ENCODE results near the gene AOPEP. TPM values are rescaled to one million over a fixed set of nuclear protein-coding genes. Genes with fewer than 3 reads are reported as not detected.

Gene AOPEP
- total RNA-seq, 6 donors from 2014 or later: 55.4 to 410 (median 111) TPM

DNA sequence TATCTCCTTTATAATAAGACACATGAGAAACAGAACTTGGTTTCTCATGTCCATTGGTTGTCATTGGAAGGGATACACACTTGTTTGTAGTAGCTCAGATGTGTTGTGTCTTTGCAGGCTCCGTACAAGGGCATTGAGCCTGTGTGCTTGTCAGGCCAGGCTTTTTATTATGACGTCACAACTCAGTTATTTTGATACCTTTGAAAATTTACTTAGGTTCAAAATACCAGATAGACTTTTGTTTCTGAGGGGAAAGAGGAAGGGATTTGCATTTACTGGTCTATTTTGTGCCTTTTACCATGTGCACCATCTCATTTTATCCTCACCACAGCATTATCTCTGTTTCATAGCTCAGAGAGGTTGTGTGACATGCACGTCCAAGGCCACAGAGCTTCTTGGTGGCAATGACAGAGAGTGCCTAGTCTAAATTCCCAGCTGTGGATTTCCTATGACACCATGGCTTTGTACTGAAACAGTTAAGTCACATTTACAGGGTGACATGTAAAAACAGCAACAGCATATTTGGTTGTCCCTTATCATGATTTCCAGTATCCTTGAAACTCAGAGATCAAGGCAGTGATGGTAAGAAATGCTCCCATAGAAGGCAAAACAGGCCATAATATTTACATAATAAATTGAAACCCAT lies 268.7 kb downstream of the AOPEP start:
- Histone ChIP-seq H3K9me3 (no peaks in the 10 kb centered on the region), H3K27me3 (no peaks in the 10 kb centered on the region), H3K27ac (peak overlapping the region in 3 of 4 donors; percentile 10 to 69 (median 40)), H3K36me3 (no peaks in the 10 kb centered on the region), H3K4me3 (no peak overlapping the region), H3K4me1 (peaks cover 5 to 31% (median 14%) of the 10 kb centered on the region in 4 donors)
- TF ChIP-seq POLR2AphosphoS5 (IDR thresholded peaks at IDR 0.05) (no peak), POLR2A (IDR thresholded peaks at IDR 0.05) (no peak), EP300 (IDR thresholded peaks at IDR 0.05) (no peak)
- TF ChIP-seq, protein P1, sequence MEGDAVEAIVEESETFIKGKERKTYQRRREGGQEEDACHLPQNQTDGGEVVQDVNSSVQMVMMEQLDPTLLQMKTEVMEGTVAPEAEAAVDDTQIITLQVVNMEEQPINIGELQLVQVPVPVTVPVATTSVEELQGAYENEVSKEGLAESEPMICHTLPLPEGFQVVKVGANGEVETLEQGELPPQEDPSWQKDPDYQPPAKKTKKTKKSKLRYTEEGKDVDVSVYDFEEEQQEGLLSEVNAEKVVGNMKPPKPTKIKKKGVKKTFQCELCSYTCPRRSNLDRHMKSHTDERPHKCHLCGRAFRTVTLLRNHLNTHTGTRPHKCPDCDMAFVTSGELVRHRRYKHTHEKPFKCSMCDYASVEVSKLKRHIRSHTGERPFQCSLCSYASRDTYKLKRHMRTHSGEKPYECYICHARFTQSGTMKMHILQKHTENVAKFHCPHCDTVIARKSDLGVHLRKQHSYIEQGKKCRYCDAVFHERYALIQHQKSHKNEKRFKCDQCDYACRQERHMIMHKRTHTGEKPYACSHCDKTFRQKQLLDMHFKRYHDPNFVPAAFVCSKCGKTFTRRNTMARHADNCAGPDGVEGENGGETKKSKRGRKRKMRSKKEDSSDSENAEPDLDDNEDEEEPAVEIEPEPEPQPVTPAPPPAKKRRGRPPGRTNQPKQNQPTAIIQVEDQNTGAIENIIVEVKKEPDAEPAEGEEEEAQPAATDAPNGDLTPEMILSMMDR (IDR thresholded peaks at IDR 0.05): no peak
- no peak for DNase-seq
- WGBS, 2 donors: 84 to 86% methylated on average over 3 of the region's 3 CpGs
- no peak for ATAC-seq (ENCODE audit: low FRiP score in 2 of 2)

- no peak for TF ChIP-seq EP300 (IDR thresholded peaks at IDR 0.05)
- TF ChIP-seq, protein P1 (IDR thresholded peaks at IDR 0.05): no peak
- no peak for TF ChIP-seq POLR2AphosphoS5 (IDR thresholded peaks at IDR 0.05)
- TF ChIP-seq POLR2A (IDR thresholded peaks at IDR 0.05): no peak
- ATAC-seq (ENCODE audit: low FRiP score in 2 of 2) (no peak), DNase-seq (no peak)
- 84 to 88% methylated on average over 1 of the region's 1 CpG for WGBS, 2 donors
- Histone ChIP-seq H3K36me3 (no peaks in the 10 kb centered on the region), H3K27me3 (no peaks in the 10 kb centered on the region), H3K4me1 (peaks cover 5 to 31% (median 15%) of the 10 kb centered on the region in 4 donors), H3K4me3 (no peak overlapping the region), H3K27ac (peak overlapping the region in 3 of 4 donors; percentile 40 to 69 (median 44)), H3K9me3 (no peaks in the 10 kb centered on the region)
Observed at GRCh38 chr9:94996641-94997040, 270.1 kb downstream of the AOPEP start.

DNA sequence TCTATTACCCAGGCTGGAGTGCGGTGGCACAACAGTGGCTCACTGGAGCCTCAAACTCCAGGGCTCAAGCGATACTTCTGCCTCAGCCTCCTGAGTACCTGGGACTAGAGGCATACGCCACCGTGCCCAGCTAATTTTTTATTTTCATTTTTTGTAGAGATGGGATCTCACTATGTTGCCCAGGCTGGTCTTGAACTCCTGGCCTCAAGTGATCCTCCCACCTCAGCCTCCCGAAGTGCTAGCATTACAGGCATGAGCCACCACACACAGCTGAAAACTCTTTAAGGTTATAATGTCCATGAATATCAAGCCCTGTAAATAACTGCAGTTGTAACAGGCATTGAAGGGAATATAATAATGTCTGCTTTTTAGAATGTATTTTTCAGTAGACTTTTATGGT lies 271.2 kb downstream of the AOPEP start:
- H3K36me3 ChIP-seq: no peaks in the 10 kb centered on the region
- DNase-seq (no peak), ATAC-seq (ENCODE audit: low FRiP score in 2 of 2) (no peak)
- H3K27ac ChIP-seq: no peak overlapping the region
- no peaks in the 10 kb centered on the region for H3K27me3 ChIP-seq
- WGBS, 2 donors: 92 to 100% methylated on average over 5 of the region's 5 CpGs
- H3K9me3 ChIP-seq: no peaks in the 10 kb centered on the region
- peaks cover 5 to 24% (median 14%) of the 10 kb centered on the region in 4 donors for H3K4me1 ChIP-seq
- TF ChIP-seq EP300 (IDR thresholded peaks at IDR 0.05) (no peak), POLR2A (IDR thresholded peaks at IDR 0.05) (no peak), POLR2AphosphoS5 (IDR thresholded peaks at IDR 0.05) (no peak)
- TF ChIP-seq, protein P1 (IDR thresholded peaks at IDR 0.05): no peak
- H3K4me3 ChIP-seq: no peak overlapping the region

GRCh38 chr9:94999832-95000231 lies 273.3 kb downstream of the AOPEP start:
- TF ChIP-seq EP300 (IDR thresholded peaks at IDR 0.05): no peak
- no peak for TF ChIP-seq POLR2A (IDR thresholded peaks at IDR 0.05)
- TF ChIP-seq POLR2AphosphoS5 (IDR thresholded peaks at IDR 0.05): no peak
- TF ChIP-seq, protein P1 (IDR thresholded peaks at IDR 0.05): no peak
- H3K36me3 ChIP-seq: no peaks in the 10 kb centered on the region
- 38 to 56% methylated on average over 3 of the region's 3 CpGs for WGBS, 2 donors
- peaks cover 9 to 32% (median 17%) of the 10 kb centered on the region in 4 donors for H3K4me1 ChIP-seq
- peak overlapping the region in 1 of 4 donors; percentile 78 for H3K27ac ChIP-seq
- H3K4me3 ChIP-seq: no peak overlapping the region
- H3K27me3 ChIP-seq: peaks cover 0 to 3% (median 1%) of the 10 kb centered on the region in 4 donors
- no peaks in the 10 kb centered on the region for H3K9me3 ChIP-seq
- DNase-seq (no peak), ATAC-seq (ENCODE audit: low FRiP score in 2 of 2) (no peak)

GRCh38 chr9:95000821-95001220 lies 274.3 kb downstream of the AOPEP start:
- H3K4me1 ChIP-seq: peaks cover 8 to 28% (median 14%) of the 10 kb centered on the region in 4 donors
- ATAC-seq (ENCODE audit: low FRiP score in 2 of 2): no peak
- H3K36me3 ChIP-seq: no peaks in the 10 kb centered on the region
- no peaks in the 10 kb centered on the region for H3K9me3 ChIP-seq
- H3K4me3 ChIP-seq: peak overlapping the region in 2 of 4 donors; percentile 19 to 25
- TF ChIP-seq, protein P1 (IDR thresholded peaks at IDR 0.05): no peak
- TF ChIP-seq POLR2AphosphoS5 (IDR thresholded peaks at IDR 0.05): no peak
- TF ChIP-seq POLR2A (IDR thresholded peaks at IDR 0.05): no peak
- TF ChIP-seq EP300 (IDR thresholded peaks at IDR 0.05): no peak
- no peak for DNase-seq
- H3K27me3 ChIP-seq: peaks cover 0 to 3% (median 1%) of the 10 kb centered on the region in 4 donors
- H3K27ac ChIP-seq: peak overlapping the region; percentile 56 to 80 (median 74)
- 69 to 72% methylated on average over 6 of the region's 6 CpGs for WGBS, 2 donors

All from upper lobe of left lung (tissue), 6 donors.